ENCODE results near the gene SPTBN2.

Gene SPTBN2

DNA sequence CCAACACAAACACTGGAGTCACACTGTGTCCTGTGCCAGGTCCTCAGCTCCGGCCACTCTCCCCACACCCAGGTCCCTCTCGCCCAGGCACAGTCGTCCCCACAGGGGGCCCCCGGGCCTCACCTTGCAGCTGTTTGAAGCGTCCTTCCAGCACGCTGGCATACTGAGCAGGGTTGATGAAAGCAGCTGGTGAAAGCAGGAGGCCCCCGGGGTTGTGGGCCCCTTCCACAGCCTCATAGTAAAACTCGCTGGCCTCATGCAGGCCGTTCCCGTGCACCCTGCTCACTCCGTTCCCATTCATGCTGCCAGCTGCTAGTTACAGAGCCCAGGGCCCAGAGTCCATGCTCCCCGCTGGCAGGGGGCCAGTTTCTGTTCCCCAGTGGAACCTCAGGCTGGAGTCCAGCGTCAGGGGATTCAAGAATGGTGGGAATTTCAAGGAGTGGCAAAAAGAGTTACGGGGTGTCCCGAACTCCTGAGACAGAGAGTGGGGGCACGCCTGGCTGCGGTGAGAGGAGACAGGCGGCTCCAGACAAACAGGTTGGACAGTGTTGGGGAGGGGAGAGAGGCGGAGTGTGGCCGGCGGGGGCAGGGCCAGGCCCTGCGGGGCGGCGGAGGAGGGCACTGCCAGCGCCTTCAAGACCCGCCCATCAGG is 10.6 kb downstream of the SPTBN2 start:
- Histone ChIP-seq H3K27ac (ENCODE audit: low read length, poor library complexity, severe bottlenecking) (no peak overlapping the region), H2BK15ac (ENCODE audit: low read depth, poor library complexity, severe bottlenecking) (no peak overlapping the region), H3K4me1 (ENCODE audit: control insufficient read depth, insufficient read depth, low read depth, low read length) (peaks cover 22% of the 10 kb centered on the region), H3K4ac (ENCODE audit: low read depth in 1 of 2, low read length in 2 of 2) (no peak overlapping the region), H2BK12ac (ENCODE audit: low read length in 2 of 2) (no peak overlapping the region), H3K23ac (ENCODE audit: low read length in 2 of 2) (no peak overlapping the region), H2AK5ac (ENCODE audit: low read length, severe bottlenecking) (no peak overlapping the region), H3K18ac (ENCODE audit: low read depth in 1 of 2, low read length in 2 of 2) (no peak overlapping the region), H2AFZ (ENCODE audit: low read depth, low read length) (no peak overlapping the region), H3K14ac (ENCODE audit: low read length in 2 of 2) (no peak overlapping the region), H3K9me3 (ENCODE audit: control insufficient read depth, low read length) (no peaks in the 10 kb centered on the region), H3K36me3 (ENCODE audit: control insufficient read depth in 1 of 2, insufficient read depth in 2 of 2, low read depth in 1 of 2, low read length in 2 of 2) (peaks cover 0 to 70% of the 10 kb centered on the region in 2 experiments), H3K9ac (ENCODE audit: low read length) (no peak overlapping the region), H4K8ac (ENCODE audit: low read length) (no peak overlapping the region), H3K27me3 (ENCODE audit: control insufficient read depth in 1 of 2, insufficient read depth in 1 of 2, low read length in 2 of 2) (peaks cover 0 to 74% of the 10 kb centered on the region in 2 experiments), H2BK120ac (ENCODE audit: low read depth, low read length) (no peak overlapping the region), H3K79me1 (replicated peaks; ENCODE audit: low read length, poor library complexity, severe bottlenecking) (peaks cover 47% of the 10 kb centered on the region), H3K4me2 (ENCODE audit: low read length, poor library complexity, severe bottlenecking) (no peak overlapping the region), H4K91ac (ENCODE audit: low read length) (no peak overlapping the region), H3K4me3 (ENCODE audit: insufficient read depth in 1 of 2, low read depth in 1 of 2, low read length in 2 of 2) (no peak overlapping the region), H2BK5ac (ENCODE audit: low read depth, low read length, poor library complexity, severe bottlenecking) (no peak overlapping the region)
- no peak for DNase-seq
- WGBS = 82% methylated on average over 26 of the region's 26 CpGs

DNA sequence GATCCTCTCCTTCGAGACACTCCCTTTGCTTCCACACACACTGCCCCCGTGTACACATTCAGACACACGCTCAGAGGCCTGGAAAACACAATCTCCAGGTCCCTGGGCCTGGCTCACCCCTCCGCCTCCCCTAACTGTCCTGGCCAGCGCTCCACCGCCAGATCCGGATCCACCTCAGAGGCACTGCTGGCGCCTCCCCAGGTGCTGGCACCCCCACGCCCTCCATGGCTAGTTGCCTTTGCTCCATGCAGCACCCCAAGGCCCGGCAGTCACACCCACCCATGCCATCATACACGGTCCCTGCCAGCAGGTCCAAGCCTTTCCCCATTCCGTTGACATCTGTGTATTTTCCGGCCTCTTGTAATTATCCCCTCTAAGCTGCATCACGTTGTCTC is 11.1 kb downstream of the SPTBN2 start:
- Histone ChIP-seq H2BK12ac (ENCODE audit: low read length in 2 of 2) (no peak overlapping the region), H2AK5ac (ENCODE audit: low read length, severe bottlenecking) (no peak overlapping the region), H3K4me3 (ENCODE audit: insufficient read depth in 1 of 2, low read depth in 1 of 2, low read length in 2 of 2) (no peak overlapping the region), H4K91ac (ENCODE audit: low read length) (no peak overlapping the region), H3K27ac (ENCODE audit: low read length, poor library complexity, severe bottlenecking) (no peak overlapping the region), H2BK120ac (ENCODE audit: low read depth, low read length) (no peak overlapping the region), H3K4me2 (ENCODE audit: low read length, poor library complexity, severe bottlenecking) (no peak overlapping the region), H3K23ac (ENCODE audit: low read length in 2 of 2) (no peak overlapping the region), H4K8ac (ENCODE audit: low read length) (no peak overlapping the region), H3K9me3 (ENCODE audit: control insufficient read depth, low read length) (no peaks in the 10 kb centered on the region), H2BK5ac (ENCODE audit: low read depth, low read length, poor library complexity, severe bottlenecking) (no peak overlapping the region), H3K9ac (ENCODE audit: low read length) (no peak overlapping the region), H3K4ac (ENCODE audit: low read depth in 1 of 2, low read length in 2 of 2) (no peak overlapping the region), H2BK15ac (ENCODE audit: low read depth, poor library complexity, severe bottlenecking) (no peak overlapping the region), H3K36me3 (ENCODE audit: control insufficient read depth in 1 of 2, insufficient read depth in 2 of 2, low read depth in 1 of 2, low read length in 2 of 2) (peaks cover 0 to 74% of the 10 kb centered on the region in 2 experiments), H3K79me1 (replicated peaks; ENCODE audit: low read length, poor library complexity, severe bottlenecking) (peaks cover 47% of the 10 kb centered on the region), H3K27me3 (ENCODE audit: control insufficient read depth in 1 of 2, insufficient read depth in 1 of 2, low read length in 2 of 2) (peaks cover 0 to 74% of the 10 kb centered on the region in 2 experiments), H3K18ac (ENCODE audit: low read depth in 1 of 2, low read length in 2 of 2) (no peak overlapping the region), H3K14ac (ENCODE audit: low read length in 2 of 2) (no peak overlapping the region), H3K4me1 (ENCODE audit: control insufficient read depth, insufficient read depth, low read depth, low read length) (peaks cover 22% of the 10 kb centered on the region), H2AFZ (ENCODE audit: low read depth, low read length) (no peak overlapping the region)
- 87% methylated on average over 14 of the region's 14 CpGs for WGBS
- no peak for DNase-seq

GRCh38 chr11:66716996-66717395 is 12.0 kb downstream of the SPTBN2 start:
- no peak overlapping the region for H3K18ac ChIP-seq (ENCODE audit: low read depth in 1 of 2, low read length in 2 of 2)
- H3K4me2 ChIP-seq (ENCODE audit: low read length, poor library complexity, severe bottlenecking) = no peak overlapping the region
- H2BK15ac ChIP-seq (ENCODE audit: low read depth, poor library complexity, severe bottlenecking) = no peak overlapping the region

GRCh38 chr11:66715346-66716085 is 13.5 kb downstream of the SPTBN2 start:
- H3K27ac ChIP-seq (ENCODE audit: low read length, poor library complexity, severe bottlenecking) = no peak overlapping the region
- no peaks in the 10 kb centered on the region for H3K9me3 ChIP-seq (ENCODE audit: control insufficient read depth, low read length)
- peak overlapping the region in 1 of 2 experiments; percentile 19 for H3K4me3 ChIP-seq (ENCODE audit: insufficient read depth in 1 of 2, low read depth in 1 of 2, low read length in 2 of 2)
- H2BK12ac ChIP-seq (ENCODE audit: low read length in 2 of 2) = no peak overlapping the region
- no peak overlapping the region for H2BK120ac ChIP-seq (ENCODE audit: low read depth, low read length)
- WGBS = 91% methylated on average over 19 of the region's 19 CpGs
- no peak overlapping the region for H2BK5ac ChIP-seq (ENCODE audit: low read depth, low read length, poor library complexity, severe bottlenecking)
- H4K8ac ChIP-seq (ENCODE audit: low read length) = no peak overlapping the region
- H3K4me1 ChIP-seq (ENCODE audit: control insufficient read depth, insufficient read depth, low read depth, low read length) = peaks cover 14% of the 10 kb centered on the region
- H3K27me3 ChIP-seq (ENCODE audit: control insufficient read depth in 1 of 2, insufficient read depth in 1 of 2, low read length in 2 of 2) = peaks cover 0 to 72% of the 10 kb centered on the region in 2 experiments
- H3K4ac ChIP-seq (ENCODE audit: low read depth in 1 of 2, low read length in 2 of 2) = no peak overlapping the region
- no peak overlapping the region for H2BK15ac ChIP-seq (ENCODE audit: low read depth, poor library complexity, severe bottlenecking)
- no peak overlapping the region for H3K9ac ChIP-seq (ENCODE audit: low read length)
- no peak overlapping the region for H3K18ac ChIP-seq (ENCODE audit: low read depth in 1 of 2, low read length in 2 of 2)
- no peak overlapping the region for H2AFZ ChIP-seq (ENCODE audit: low read depth, low read length)
- peaks cover 0 to 86% of the 10 kb centered on the region in 2 experiments for H3K36me3 ChIP-seq (ENCODE audit: control insufficient read depth in 1 of 2, insufficient read depth in 2 of 2, low read depth in 1 of 2, low read length in 2 of 2)
- no peak for DNase-seq
- H3K23ac ChIP-seq (ENCODE audit: low read length in 2 of 2) = no peak overlapping the region
- H2AK5ac ChIP-seq (ENCODE audit: low read length, severe bottlenecking) = no peak overlapping the region
- H3K14ac ChIP-seq (ENCODE audit: low read length in 2 of 2) = no peak overlapping the region
- H3K4me2 ChIP-seq (ENCODE audit: low read length, poor library complexity, severe bottlenecking) = no peak overlapping the region
- no peak overlapping the region for H4K91ac ChIP-seq (ENCODE audit: low read length)
- H3K79me1 ChIP-seq (replicated peaks; ENCODE audit: low read length, poor library complexity, severe bottlenecking) = peaks cover 41% of the 10 kb centered on the region

More at GRCh38 chr11:66716996-66717395, 12.0 kb downstream of the SPTBN2 start:
- Histone ChIP-seq H3K9ac (ENCODE audit: low read length) (no peak overlapping the region), H3K9me3 (ENCODE audit: control insufficient read depth, low read length) (no peaks in the 10 kb centered on the region), H3K4me1 (ENCODE audit: control insufficient read depth, insufficient read depth, low read depth, low read length) (peaks cover 22% of the 10 kb centered on the region), H3K4me3 (ENCODE audit: insufficient read depth in 1 of 2, low read depth in 1 of 2, low read length in 2 of 2) (no peak overlapping the region), H4K8ac (ENCODE audit: low read length) (no peak overlapping the region), H3K36me3 (ENCODE audit: control insufficient read depth in 1 of 2, insufficient read depth in 2 of 2, low read depth in 1 of 2, low read length in 2 of 2) (peaks cover 0 to 81% of the 10 kb centered on the region in 2 experiments), H2BK5ac (ENCODE audit: low read depth, low read length, poor library complexity, severe bottlenecking) (no peak overlapping the region), H3K23ac (ENCODE audit: low read length in 2 of 2) (no peak overlapping the region), H4K91ac (ENCODE audit: low read length) (no peak overlapping the region), H2BK120ac (ENCODE audit: low read depth, low read length) (no peak overlapping the region), H3K27ac (ENCODE audit: low read length, poor library complexity, severe bottlenecking) (no peak overlapping the region), H3K27me3 (ENCODE audit: control insufficient read depth in 1 of 2, insufficient read depth in 1 of 2, low read length in 2 of 2) (peaks cover 0 to 78% of the 10 kb centered on the region in 2 experiments), H3K4ac (ENCODE audit: low read depth in 1 of 2, low read length in 2 of 2) (no peak overlapping the region), H3K14ac (ENCODE audit: low read length in 2 of 2) (no peak overlapping the region), H2AFZ (ENCODE audit: low read depth, low read length) (no peak overlapping the region), H2BK12ac (ENCODE audit: low read length in 2 of 2) (no peak overlapping the region), H2AK5ac (ENCODE audit: low read length, severe bottlenecking) (no peak overlapping the region), H3K79me1 (replicated peaks; ENCODE audit: low read length, poor library complexity, severe bottlenecking) (peaks cover 46% of the 10 kb centered on the region)
- no peak for DNase-seq
- WGBS = 88% methylated on average over 3 of the region's 3 CpGs
